HepG2 (cell line): ENCODE results near the gene CAPRIN2. TPM values are rescaled to one million over a fixed set of nuclear protein-coding genes. Genes with fewer than 3 reads are reported as not detected.
A peak's percentile ranks its signal among the peaks of the same experiment; 100 is the strongest.

ENCODE experiments used
- ATAC-seq: fragments of 200-7000 bp; cut with Tn5 transposase; 3 replicates; pipeline ENCODE4 v1.9.1; 2020; ENCODE audit warnings: mild to moderate bottlenecking, moderate library complexity
- BruUV-seq: library from RNA; stranded (reverse); fragments of 400-500 nt; replicated peaks from 2 replicates; lab custom pipeline; 2021; lab: Mats Ljungman, UMichigan
- CTCF ChIA-PET: fragments of 300-600 bp; formaldehyde crosslinking; extraction: SDS; loops from one replicate; lab custom pipeline; 2021; ENCODE audit warnings: low total read pairs, inconsistent platforms, low intra/inter-chr PET ratio; lab: Yijun Ruan, JAX
- POLR2A ChIA-PET: fragments of 350-600 bp; sonication (Branson Sonifier 250); formaldehyde crosslinking; loops from one replicate; lab custom pipeline; 2020; ENCODE audit warnings: antibody characterized with exemption, inconsistent platforms; lab: Yijun Ruan, JAX
- DNase-seq: peaks from one replicate; pipeline ENCODE4 v3.0.0-alpha.2; 2015; ENCODE audit warnings: low spot score
- FAIRE-seq: peaks from 3 replicates; lab custom pipeline; 2011; peaks lifted over from hg19 to GRCh38; lab: Jason Lieb, UNC
- H2AFZ ChIP-seq: one replicate; pipeline ENCODE4 v1.6.1; 2011; ENCODE audit warnings: low read length, inconsistent platforms
- H3K27ac ChIP-seq: fragments of 300-600 bp; 3 replicates; pipeline ENCODE4 v1.8.0; 2011; ENCODE audit warnings: mixed run types, mild to moderate bottlenecking, mixed read lengths, low read length, inconsistent platforms; ENCODE audit not compliant: insufficient read depth; ENCODE audit errors: extremely low read length
- H3K27me3 ChIP-seq, 2 experiments: fragments of 200-600 bp in 1 of 2; 2 replicates in 1 of 2; 3 replicates in 1 of 2; pipeline versions ENCODE4 v1.6.0 to v1.8.0; 2011; ENCODE audit warnings: low read length in 2 of 2, mild to moderate bottlenecking in 2 of 2, moderate library complexity in 2 of 2, inconsistent platforms in 1 of 2; ENCODE audit not compliant: insufficient read depth in 2 of 2, control insufficient read depth in 1 of 2
- H3K36me3 ChIP-seq, 2 experiments: fragments of 200-600 bp in 1 of 2; replicated peaks in 1 of 2; 2 replicates in 1 of 2; 3 replicates in 1 of 2; pipeline versions ENCODE4 v1.5.1 to v1.8.0; 2011; ENCODE audit warnings: low read length in 2 of 2, inconsistent platforms in 1 of 2; ENCODE audit not compliant: insufficient read depth in 2 of 2, control insufficient read depth in 1 of 2
- H3K4me1 ChIP-seq: 2 replicates; pipeline ENCODE4 v1.5.1; 2012; ENCODE audit warnings: low read length, inconsistent platforms; ENCODE audit not compliant: insufficient read depth
- H3K4me2 ChIP-seq: 2 replicates; pipeline ENCODE4 v1.6.0; 2011; ENCODE audit warnings: low read depth, low read length, inconsistent platforms
- H3K4me3 ChIP-seq, 3 experiments: fragments of 200-600 bp in 1 of 3; sonication (generic), shearing (Covaris generic) in 1 of 3; replicated peaks in 1 of 3; 2 replicates each; pipeline ENCODE4 v1.5.1; 2011 to 2016; ENCODE audit warnings: low read length in 3 of 3, inconsistent platforms in 2 of 3, low read depth in 2 of 3, mild to moderate bottlenecking in 2 of 3, control low read depth in 1 of 3, mixed read lengths in 1 of 3; ENCODE audit not compliant: insufficient read depth in 1 of 3
- H3K79me2 ChIP-seq: one replicate; pipeline ENCODE4 v1.6.1; 2011; ENCODE audit warnings: low read length, inconsistent platforms; ENCODE audit not compliant: insufficient read depth
- H3K9ac ChIP-seq: 2 replicates; pipeline ENCODE4 v1.6.0; 2011; ENCODE audit warnings: mild to moderate bottlenecking, low read depth, low read length, inconsistent platforms; ENCODE audit not compliant: insufficient read depth
- H3K9me3 ChIP-seq: 2 replicates; pipeline ENCODE4 v1.5.1; 2012; ENCODE audit warnings: mild to moderate bottlenecking, low read length
- H4K20me1 ChIP-seq: 2 replicates; pipeline ENCODE4 v1.6.0; 2011; ENCODE audit warnings: inconsistent platforms, mild to moderate bottlenecking, low read length, moderate library complexity; ENCODE audit not compliant: insufficient read depth
- ATF7 ChIP-seq, 2 experiments: fragments of 450-650 bp in 1 of 2; sonication (generic) in 1 of 2; formaldehyde crosslinking in 1 of 2; IDR thresholded peaks; 2 replicates each; pipeline versions ENCODE4 v1.4.0 to v1.6.1; 2016 to 2020; ENCODE audit warnings: antibody characterized with exemption in 1 of 2, mild to moderate bottlenecking in 1 of 2, missing genetic modification reagents in 1 of 2
- CENPX ChIP-seq: sonication (generic); formaldehyde crosslinking; IDR thresholded peaks from 2 replicates; pipeline ENCODE4 v1.9.0; 2021; ENCODE audit warnings: mild to moderate bottlenecking, missing genetic modification reagents, moderate library complexity
- GTF3A ChIP-seq: sonication (generic); formaldehyde crosslinking; conservative IDR thresholded peaks from 2 replicates; pipeline ENCODE4 v1.4.0; 2020; ENCODE audit warnings: mild to moderate bottlenecking, missing genetic modification reagents
- MAFF ChIP-seq: IDR thresholded peaks from 2 replicates; pipeline ENCODE4 v1.6.1; 2011; ENCODE audit warnings: low read depth, low read length, improper control_type of control experiment
- MAFK ChIP-seq, 2 experiments: IDR thresholded peaks in 1 of 2; conservative IDR thresholded peaks in 1 of 2; 2 replicates each; pipeline ENCODE4 v1.6.1; 2011; ENCODE audit warnings: improper control_type of control experiment in 2 of 2, low read length in 2 of 2
- NFE2L1 ChIP-seq: sonication (generic); formaldehyde crosslinking; IDR thresholded peaks from 2 replicates; pipeline ENCODE4 v1.4.0; 2020; ENCODE audit warnings: missing genetic modification reagents, mild to moderate bottlenecking, borderline replicate concordance
- WGBS: methylation state at CpG from one replicate; pipeline ENCODE4 v1.1.6; 2017; ENCODE audit warnings: low lambda C conversion rate; 5-methylcytosine and 5-hydroxymethylcytosine counted together
- in situ Hi-C: cut with HindIII; loops from 2 replicates; pipeline ENCODE4 v1.10.0; 2017; ENCODE audit warnings: low pct_unique_long_range_greater_than_20kb; ENCODE audit not compliant: extremely low pct_ligation_motif_present
- intact Hi-C: fragments of 100-400 bp; cut with micrococcal nuclease; formaldehyde crosslinking; loops from one replicate; pipeline ENCODE4 v1.10.0; 2022; ENCODE audit not compliant: unreplicated experiment
- polyA plus RNA-seq, 8 experiments: library from polyadenylated mRNA; depleted of rRNA in 3 of 8; stranded (reverse) in 7 of 8; unstranded in 1 of 8; fragments of >200 nt; fragmentation: Illumina TruSeq in 4 of 8; extraction: Trizol in 4 of 8; gene quantifications; 2 replicates each; pipeline versions ENCODE4 v1.2.1 to v1.2.3, GENCODE V29; 2011 to 2016; ENCODE audit warnings: low read depth in 4 of 8, missing spikeins in 1 of 8, mixed read lengths in 1 of 8; ENCODE audit not compliant: insufficient read depth in 1 of 8
- total RNA-seq, 5 experiments: library from RNA; depleted of rRNA; stranded (reverse); fragments of >200 nt; fragmentation: Illumina TruSeq; extraction: Trizol; gene quantifications; 2 replicates each; pipeline ENCODE4 v1.2.3, GENCODE V29; 2016; ENCODE audit warnings: low read depth in 1 of 5
- TF ChIP-seq, protein P1 (sequence below): fragments of 450-650 bp; IDR thresholded peaks from 2 replicates; pipeline ENCODE4 v1.6.1; 2017

CAPRIN2 gene
- total and polyA plus RNA-seq, 2 of the 13 experiments (the other 11 are each of a cell fraction or from before 2014, with no cell fraction given) = 21.7 to 30.6 TPM

DNA sequence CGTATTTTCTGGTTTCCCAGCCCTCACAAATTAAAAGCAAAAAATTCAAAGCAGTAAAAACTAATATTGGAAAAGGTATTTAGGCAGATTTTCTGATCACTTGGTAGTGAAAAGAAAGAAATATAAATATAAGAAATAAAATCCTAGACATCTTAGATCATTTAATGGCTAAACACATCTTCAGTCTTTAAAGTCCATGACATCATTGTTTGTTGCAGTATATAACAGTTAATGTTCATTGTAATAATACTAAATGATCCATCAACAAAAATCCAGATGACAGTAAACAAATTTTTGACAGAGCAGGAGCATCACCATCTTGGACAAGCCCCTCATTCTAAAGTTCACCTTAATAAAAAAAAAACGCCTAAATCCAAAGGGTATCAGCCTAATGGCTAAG lies 29.2 kb upstream of the CAPRIN2 start:
- POLR2A ChIA-PET = no interaction called here
- TF ChIP-seq, protein P1, sequence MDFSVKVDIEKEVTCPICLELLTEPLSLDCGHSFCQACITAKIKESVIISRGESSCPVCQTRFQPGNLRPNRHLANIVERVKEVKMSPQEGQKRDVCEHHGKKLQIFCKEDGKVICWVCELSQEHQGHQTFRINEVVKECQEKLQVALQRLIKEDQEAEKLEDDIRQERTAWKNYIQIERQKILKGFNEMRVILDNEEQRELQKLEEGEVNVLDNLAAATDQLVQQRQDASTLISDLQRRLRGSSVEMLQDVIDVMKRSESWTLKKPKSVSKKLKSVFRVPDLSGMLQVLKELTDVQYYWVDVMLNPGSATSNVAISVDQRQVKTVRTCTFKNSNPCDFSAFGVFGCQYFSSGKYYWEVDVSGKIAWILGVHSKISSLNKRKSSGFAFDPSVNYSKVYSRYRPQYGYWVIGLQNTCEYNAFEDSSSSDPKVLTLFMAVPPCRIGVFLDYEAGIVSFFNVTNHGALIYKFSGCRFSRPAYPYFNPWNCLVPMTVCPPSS = no peak
- TF ChIP-seq ATF7 (IDR thresholded peaks at IDR 0.05) (peak; percentile 63), ATF7 (CRISPR knock-in tag; IDR thresholded peaks at IDR 0.05) (no peak)
- TF ChIP-seq, all 625 proteins: peak for 1
- ATAC-seq (no peak), FAIRE-seq (no peak), DNase-seq (no peak)
- Histone ChIP-seq H3K9ac (no peak overlapping the region), H4K20me1 (no peaks in the 10 kb centered on the region), H3K4me1 (no peaks in the 10 kb centered on the region), H3K4me2 (no peak overlapping the region), H3K36me3 (no peaks in the 10 kb centered on the region), H3K9me3 (peaks cover 8% of the 10 kb centered on the region), H3K4me3 (no peak overlapping the region), H3K27me3 (peaks cover 0 to 7% of the 10 kb centered on the region in 2 experiments; a peak in 2 of 5 replicates), H3K79me2 (no peaks in the 10 kb centered on the region), H3K27ac (no peak overlapping the region), H2AFZ (no peak overlapping the region)
- BruUV-seq = no TSS peak
- WGBS = 4% methylated on average over 2 of the region's 2 CpGs
- in situ Hi-C loops (no loop called here), intact Hi-C loops (no loop called here)
- CTCF ChIA-PET = no interaction called here

DNA sequence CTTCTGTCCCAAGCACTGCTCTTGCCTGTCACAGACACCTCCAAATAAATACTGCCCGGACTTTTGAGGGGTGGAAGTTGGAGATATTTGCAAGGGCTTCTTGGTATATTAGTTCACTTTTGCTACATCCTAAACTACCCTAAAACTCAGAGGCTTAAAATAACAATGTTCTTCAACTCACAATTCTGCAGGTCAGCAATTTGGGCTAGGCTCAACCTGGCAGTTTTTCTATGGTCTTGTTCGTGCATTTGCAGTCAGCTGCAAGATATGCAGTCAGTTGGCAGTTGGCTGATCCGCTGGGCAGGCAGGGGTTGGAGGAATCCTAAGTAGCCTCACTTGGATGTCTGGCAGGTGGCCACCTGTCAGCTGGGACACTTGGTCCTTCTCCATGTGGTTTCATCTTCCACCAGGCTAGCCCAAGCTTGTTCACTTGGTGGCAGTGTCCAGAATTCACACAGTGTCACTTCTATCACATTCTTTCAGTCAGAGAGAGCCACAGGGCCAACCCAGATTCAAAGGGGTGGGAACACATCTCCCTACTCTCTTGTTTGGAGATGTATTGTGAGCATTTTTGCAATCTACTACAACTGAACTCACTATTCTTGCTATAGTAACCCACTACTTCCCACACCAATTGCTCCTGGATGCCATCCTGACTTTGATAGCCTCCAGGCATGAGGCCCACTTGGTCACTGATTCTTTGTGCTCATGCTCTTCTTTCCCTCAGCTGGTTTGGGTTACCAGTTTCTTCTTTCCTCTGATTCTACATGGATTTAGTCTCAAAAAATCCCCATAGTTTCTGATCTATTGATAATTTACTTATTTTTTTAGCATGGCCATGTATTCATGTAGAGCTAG lies 27.8 kb upstream of the CAPRIN2 start:
- POLR2A ChIA-PET = no interaction called here
- Histone ChIP-seq H3K27me3 (peaks cover 0 to 7% of the 10 kb centered on the region in 2 experiments; a peak in 2 of 5 replicates), H3K79me2 (no peaks in the 10 kb centered on the region), H3K9ac (no peak overlapping the region), H2AFZ (no peak overlapping the region), H3K36me3 (no peaks in the 10 kb centered on the region), H3K4me3 (no peak overlapping the region), H4K20me1 (no peaks in the 10 kb centered on the region), H3K4me2 (no peak overlapping the region), H3K9me3 (peaks cover 8% of the 10 kb centered on the region), H3K4me1 (no peaks in the 10 kb centered on the region), H3K27ac (no peak overlapping the region)
- FAIRE-seq (no peak), DNase-seq (no peak), ATAC-seq (no peak)
- intact Hi-C loops (no loop called here), in situ Hi-C loops (no loop called here)
- WGBS = 14% methylated on average over 2 of the region's 3 CpGs
- TF ChIP-seq NFE2L1 (CRISPR knock-in tag) (no peak), MAFK (conservative IDR thresholded peaks at IDR 0.05 in 1 of 2, IDR thresholded peaks at IDR 0.05 in 1 of 2; ENCODE audit: low read length in 2 of 2) (peak; percentile 57; a peak in 3 of 4 replicates), CENPX (CRISPR knock-in tag) (no peak), GTF3A (CRISPR knock-in tag) (no peak), MAFF (peak; percentile 66)
- BruUV-seq = no TSS peak
- CTCF ChIA-PET = no interaction called here
